Kidney epithelial cell (primary cell): ENCODE data around the gene STXBP2. TPM values are rescaled to one million over a fixed set of nuclear protein-coding genes. Genes with fewer than 3 reads are reported as not detected.
A peak's percentile ranks its signal among the peaks of the same experiment; 100 is the strongest.

ENCODE experiments used
- DNase-seq: peaks from one replicate; pipeline ENCODE4 v3.0.0-alpha.2; 2010; ENCODE audit warnings: low read depth
- H3K27me3 ChIP-seq: 2 replicates; pipeline ENCODE4 v1.6.0; 2011; ENCODE audit warnings: low read length; ENCODE audit not compliant: control insufficient read depth, insufficient read depth
- H3K36me3 ChIP-seq: 2 replicates; pipeline ENCODE4 v1.5.1; 2011; ENCODE audit warnings: low read length; ENCODE audit not compliant: control insufficient read depth, insufficient read depth
- H3K4me3 ChIP-seq: 2 replicates; pipeline ENCODE4 v1.5.1; 2011; ENCODE audit warnings: low read depth, mild to moderate bottlenecking, control low read depth, low read length
- CTCF ChIP-seq: IDR thresholded peaks from 2 replicates; pipeline ENCODE4 v1.5.1; 2011; ENCODE audit warnings: mild to moderate bottlenecking, moderate library complexity, low read length, control low read depth, inconsistent platforms; ENCODE audit not compliant: insufficient read depth, poor library complexity, severe bottlenecking
- total RNA-seq: library from RNA; depleted of rRNA; stranded (reverse); fragments of >200 nt; gene quantifications from 2 replicates; pipeline ENCODE4 v1.2.3, GENCODE V29; 2015

Gene STXBP2
- total RNA-seq, 1 donor from 2014 or later: 65.7 TPM

GRCh38 chr19:7623725-7624603, 12.9 kb upstream of the STXBP2 start:
- Histone ChIP-seq H3K4me3 (no peak overlapping the region), H3K27me3 (no peaks in the 10 kb centered on the region), H3K36me3 (peaks cover 2% of the 10 kb centered on the region)
- no peak for DNase-seq
- TF ChIP-seq CTCF: no peak

GRCh38 chr19:7624810-7625209, 12.1 kb upstream of the STXBP2 start:
- no peak for DNase-seq
- no peak for TF ChIP-seq CTCF
- peaks cover 2% of the 10 kb centered on the region for H3K36me3 ChIP-seq

GRCh38 chr19:7625763-7626372, 11.0 kb upstream of the STXBP2 start:
- no peak for DNase-seq
- peaks cover 2% of the 10 kb centered on the region for H3K36me3 ChIP-seq
- TF ChIP-seq CTCF: no peak
- H3K27me3 ChIP-seq: no peaks in the 10 kb centered on the region
- H3K4me3 ChIP-seq: no peak overlapping the region

More at GRCh38 chr19:7624810-7625209, 12.1 kb upstream of the STXBP2 start:
- Histone ChIP-seq H3K27me3 (no peaks in the 10 kb centered on the region), H3K4me3 (no peak overlapping the region)

- Histone ChIP-seq H3K4me3 (no peak overlapping the region), H3K36me3 (peaks cover 2% of the 10 kb centered on the region), H3K27me3 (no peaks in the 10 kb centered on the region)
- no peak for TF ChIP-seq CTCF
- no peak for DNase-seq
Observed at GRCh38 chr19:7627166-7627565, 9.7 kb upstream of the STXBP2 start.

- H3K4me3 ChIP-seq: peak overlapping the region; percentile 98
- no peak for TF ChIP-seq CTCF
- no peak for DNase-seq
- no peaks in the 10 kb centered on the region for H3K27me3 ChIP-seq
- peaks cover 2% of the 10 kb centered on the region for H3K36me3 ChIP-seq
Observed at GRCh38 chr19:7628589-7629311, 8.2 kb upstream of the STXBP2 start.
